Activated CD8-positive, alpha-beta memory T cell treated with anti-CD3 and anti-CD28 coated beads for 24 hours (primary cell): ENCODE measurements around the gene KDM6B.

Experiments used
- DNase-seq: peaks from one replicate; pipeline ENCODE4 v3.0.0-alpha.2; 2020

Gene KDM6B

GRCh38 chr17:7882068-7882467, 48.1 kb downstream of the KDM6B start:
- no peak for DNase-seq

- DNase-seq = no peak
Measured at GRCh38 chr17:7882629-7883028, 48.6 kb downstream of the KDM6B start.
